Ovary (tissue), 9 donors: ENCODE data around the gene GNAL. TPM values are rescaled to one million over a fixed set of nuclear protein-coding genes. Genes with fewer than 3 reads are reported as not detected.
"Not testable (repeated sequence)": the region's sequence is repeated elsewhere in the genome, so short reads cannot be mapped to it uniquely, and the experiment has no call there.

Experiments
- DNase-seq, 5 donors: peaks; one replicate each; pipeline ENCODE4 v3.0.0-alpha.2; 2019 to 2020
- H3K27ac ChIP-seq, 2 donors: fragments of 200-600 bp; one replicate each; pipeline versions ENCODE4 v1.5.1 to v1.8.0; 2019 to 2022
- H3K27me3 ChIP-seq: fragments of 200-600 bp; one replicate; pipeline ENCODE4 v1.8.0; 2022
- H3K36me3 ChIP-seq: fragments of 200-600 bp; sonication (generic); one replicate; pipeline ENCODE4 v1.5.1; 2019
- H3K4me1 ChIP-seq: one replicate; pipeline ENCODE4 v1.8.1; 2013; ENCODE audit warnings: mild to moderate bottlenecking, moderate library complexity; ENCODE audit not compliant: insufficient read depth
- H3K4me3 ChIP-seq: fragments of 200-600 bp; sonication (generic); one replicate; pipeline ENCODE4 v1.5.1; 2017
- H3K9me3 ChIP-seq, 2 donors: fragments of 200-600 bp in 1 of 2; sonication (generic) in 1 of 2; one replicate each; pipeline versions ENCODE4 v1.5.1 to v1.8.1; 2013 to 2019; ENCODE audit warnings: mild to moderate bottlenecking in 1 of 2, moderate library complexity in 1 of 2
- CTCF ChIP-seq, 3 donors: fragments of 450-650 bp in 2 of 3; fragments of 200-600 bp in 1 of 3; IDR thresholded peaks; one replicate each; pipeline versions ENCODE4 v1.5.1 to v1.8.0; 2016 to 2022; ENCODE audit warnings: antibody characterized with exemption in 3 of 3, mild to moderate bottlenecking in 1 of 3
- EP300 ChIP-seq: sonication (generic); formaldehyde crosslinking; IDR thresholded peaks from one replicate; pipeline ENCODE4 v1.6.1; 2017; ENCODE audit warnings: antibody characterized with exemption
- POLR2A ChIP-seq: fragments of 450-650 bp; IDR thresholded peaks from one replicate; pipeline ENCODE4 v1.6.1; 2017; ENCODE audit warnings: antibody characterized with exemption, mild to moderate bottlenecking, moderate library complexity
- WGBS, 3 donors: extraction: QIAGEN DNeasy Blood & Tissue Kit in 1 of 3; methylation state at CpG; one replicate each; pipeline versions ENCODE4 v1.1.5 to v1.1.7; 2013 to 2017; 5-methylcytosine and 5-hydroxymethylcytosine counted together
- intact Hi-C, 4 donors: fragments of 100-400 bp; cut with DNase I; formaldehyde crosslinking; loops; one replicate each; pipeline versions ENCODE4 v1.11.0 to v1.15.1; 2022 to 2023
- polyA plus RNA-seq, 2 donors: library from polyadenylated mRNA; stranded (reverse); fragments of 200-250 nt in 1 of 2; fragments of 350-450 nt in 1 of 2; fragmentation: Illumina TruSeq in 1 of 2; extraction: RNeasy Lipid Tissue Mini Kit (QIAGEN cat#74804) in 1 of 2; gene quantifications; one replicate each; pipeline ENCODE4 v1.2.3, GENCODE V29; 2013 to 2014
- total RNA-seq, 7 donors: library from RNA; depleted of rRNA in 2 of 7; stranded (reverse); fragments of >200 nt in 2 of 7; fragmentation: NEBNext Ultra II Directional in 3 of 7; extraction: Animal tissue kit (Norgen Biotek cat#: 25700) in 3 of 7; gene quantifications; one replicate each; pipeline versions ENCODE4 v1.1.0 to v1.2.4, GENCODE V29; 2016 to 2023
- donor health status: DM: no; HTN: no; CAD: no; lungs with moderate emphysema.
- donor health status: DM: no; HTN: no; CAD: no.
- donor health status: Bipolar disorder and iron deficiency.
- donor health status: DM: yes; HTN: yes; CAD: no.
- donor health status: DM: no; HTN: no; CAD: no.
- donor health status: DM: yes; HTN: yes; CAD: no.

GNAL gene
- total and polyA plus RNA-seq, 9 donors = 1.6 to 15.4 (median 3.4) TPM

DNA sequence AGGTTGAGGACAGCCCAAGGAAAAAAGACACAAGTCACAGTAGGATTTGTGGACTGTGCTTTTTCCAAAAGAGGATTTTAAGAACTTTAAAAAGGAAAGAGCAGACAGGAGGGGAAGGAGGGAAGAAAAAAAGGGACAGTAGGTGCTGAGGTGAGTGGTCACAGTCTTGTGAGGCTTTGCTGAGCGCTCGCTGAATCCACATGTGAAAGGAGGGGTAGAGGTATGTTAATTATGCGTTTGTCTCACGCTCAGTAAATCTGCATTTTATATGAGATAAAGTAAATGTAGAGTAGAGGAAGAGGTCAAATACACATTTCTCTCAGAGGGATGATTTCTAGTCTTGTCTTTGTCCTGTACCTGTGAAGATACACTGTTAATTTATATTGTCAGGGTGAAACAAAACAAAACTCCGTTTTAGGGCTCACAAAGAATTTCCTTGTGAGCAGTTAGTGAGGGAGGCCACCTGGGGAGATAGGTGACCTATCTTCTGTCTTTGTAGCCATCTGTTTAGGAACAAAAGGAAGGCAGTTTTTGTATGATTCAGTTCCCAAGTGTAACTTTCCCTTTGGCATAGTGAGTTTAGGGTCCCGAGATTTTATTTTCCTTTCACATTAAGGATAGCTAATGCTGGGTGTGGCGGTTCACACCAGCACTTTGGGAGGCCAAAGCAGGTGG is 25.3 kb downstream of the GNAL start:
- H3K9me3 ChIP-seq = no peaks in the 10 kb centered on the region
- TF ChIP-seq EP300 (no peak), POLR2A (no peak), CTCF (IDR thresholded peaks at IDR 0.05) (no peak)
- H3K27ac ChIP-seq = no peak overlapping the region
- no peaks in the 10 kb centered on the region for H3K36me3 ChIP-seq
- H3K4me3 ChIP-seq = no peak overlapping the region
- intact Hi-C loops = no loop called here
- no peaks in the 10 kb centered on the region for H3K4me1 ChIP-seq
- no peaks in the 10 kb centered on the region for H3K27me3 ChIP-seq
- DNase-seq = no peak
- WGBS, 3 donors = 62 to 74% (median 64%) methylated on average over 7 of the region's 7 CpGs

- DNase-seq, H3K27me3 ChIP-seq, H3K36me3 ChIP-seq, H3K4me3 ChIP-seq, H3K27ac ChIP-seq, H3K9me3 ChIP-seq, H3K4me1 ChIP-seq, intact Hi-C loops: not testable (repeated sequence)
- WGBS, 3 donors = 95 to 96% (median 95%) methylated on average over 19 to 24 of the region's 24 CpGs
Measured at GRCh38 chr18:11716767-11717315, 27.8 kb downstream of the GNAL start.

- no peaks in the 10 kb centered on the region for H3K9me3 ChIP-seq
- intact Hi-C loops = no loop called here
- no peaks in the 10 kb centered on the region for H3K4me1 ChIP-seq
- H3K27ac ChIP-seq = no peak overlapping the region
- no peak overlapping the region for H3K4me3 ChIP-seq
- 75 to 87% (median 79%) methylated on average over 2 of the region's 2 CpGs for WGBS, 3 donors
- no peak for TF ChIP-seq EP300
- TF ChIP-seq POLR2A = no peak
- no peak for TF ChIP-seq CTCF (IDR thresholded peaks at IDR 0.05)
- no peak for DNase-seq
- H3K27me3 ChIP-seq = no peaks in the 10 kb centered on the region
- no peaks in the 10 kb centered on the region for H3K36me3 ChIP-seq
Measured at GRCh38 chr18:11719050-11719449, 30.0 kb downstream of the GNAL start.

GRCh38 chr18:11719621-11720020 is 30.6 kb downstream of the GNAL start:
- Histone ChIP-seq H3K4me3 (no peak overlapping the region), H3K27me3 (no peaks in the 10 kb centered on the region), H3K9me3 (no peaks in the 10 kb centered on the region), H3K4me1 (no peaks in the 10 kb centered on the region), H3K27ac (no peak overlapping the region), H3K36me3 (no peaks in the 10 kb centered on the region)
- no peak for DNase-seq
- intact Hi-C loops = loop anchor here in 1 of 4 donors (5.0 kb wide), 1 partner anchor 323 kb away; no protein-coding TSS in a partner anchor
- 90 to 91% (median 91%) methylated on average over 7 of the region's 7 CpGs for WGBS, 3 donors
- TF ChIP-seq EP300 (no peak), POLR2A (no peak), CTCF (IDR thresholded peaks at IDR 0.05) (no peak)

DNA sequence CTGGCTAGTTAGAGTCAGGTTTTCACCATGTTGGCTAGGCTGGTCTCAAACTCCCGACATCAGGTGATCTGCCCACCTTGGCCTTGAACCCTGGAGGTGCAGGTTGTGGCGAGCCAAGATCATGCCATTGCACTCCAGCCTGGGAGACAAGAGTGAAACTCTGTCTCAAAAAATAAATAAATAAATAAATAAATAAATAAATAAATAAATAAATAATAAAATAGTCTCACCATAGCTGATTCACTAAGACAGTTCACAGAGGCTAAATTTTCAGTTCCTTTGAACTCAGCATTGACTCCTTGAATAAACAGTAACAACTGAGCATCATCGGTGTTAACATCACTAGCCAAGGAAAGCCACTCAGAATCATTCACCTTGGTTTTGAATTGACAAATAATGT is 32.7 kb downstream of the GNAL start:
- intact Hi-C loops = loop anchor here in 1 of 4 donors (5.0 kb wide), 1 partner anchor 321 kb away; no protein-coding TSS in a partner anchor
- H3K4me1 ChIP-seq = no peaks in the 10 kb centered on the region
- H3K36me3 ChIP-seq = no peaks in the 10 kb centered on the region
- WGBS, 3 donors = 59 to 94% (median 83%) methylated on average over 3 of the region's 3 CpGs
- H3K9me3 ChIP-seq = no peaks in the 10 kb centered on the region
- no peak overlapping the region for H3K27ac ChIP-seq
- H3K27me3 ChIP-seq = no peaks in the 10 kb centered on the region
- no peak for DNase-seq
- no peak overlapping the region for H3K4me3 ChIP-seq
- TF ChIP-seq POLR2A = no peak
